Right forelimb (tissue), 1 donor: Measurements from ENCODE around the gene PDGFRB.

Experiments
- DNase-seq: peaks from one replicate; pipeline ENCODE4 v3.0.0-alpha.2; 2018

PDGFRB gene

DNA sequence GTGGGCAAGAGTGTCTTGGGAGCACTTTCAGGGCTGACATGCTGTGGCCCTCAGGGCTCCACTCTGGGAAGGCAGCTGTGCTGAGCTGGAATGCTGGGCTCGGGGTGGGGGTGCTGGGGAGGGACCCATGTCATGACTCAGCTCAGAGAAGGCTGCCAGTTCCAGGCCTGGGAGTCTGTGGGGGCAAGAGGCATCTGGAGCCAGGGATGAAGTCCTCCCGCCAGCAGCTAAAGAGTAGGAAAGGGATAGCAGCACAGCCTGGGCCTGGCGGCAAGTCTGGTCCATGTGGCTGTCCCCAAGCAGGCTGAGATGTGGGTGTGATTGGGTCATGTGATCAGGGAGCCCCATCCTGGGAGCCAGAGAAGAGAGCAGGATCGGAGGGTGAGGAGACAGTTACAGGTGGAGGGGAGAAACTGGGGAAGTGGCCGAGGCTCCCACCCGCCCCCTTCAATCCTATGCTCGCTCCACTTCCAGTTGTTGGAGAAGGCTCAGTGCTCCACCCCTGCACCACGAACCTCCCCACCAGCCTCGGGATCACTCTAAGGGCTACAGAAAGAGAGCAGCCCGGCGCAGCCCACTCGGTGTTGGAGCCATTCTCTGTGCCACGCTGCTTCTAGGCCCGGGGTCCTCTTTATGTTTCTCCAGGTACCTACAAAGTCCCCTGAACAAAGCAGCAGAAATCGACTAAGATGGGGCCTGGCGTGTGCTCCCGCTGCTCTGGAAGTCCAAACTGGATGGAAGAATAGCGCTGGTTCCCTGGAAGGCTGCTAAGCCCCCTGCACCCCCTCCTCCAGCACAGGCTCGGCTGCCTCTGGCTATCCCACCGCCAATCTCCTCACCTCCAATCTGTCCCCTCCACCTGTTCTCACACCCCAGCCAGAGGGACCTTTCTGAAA lies 12.0 kb downstream of the PDGFRB start:
- peak; percentile 72 for DNase-seq

DNA sequence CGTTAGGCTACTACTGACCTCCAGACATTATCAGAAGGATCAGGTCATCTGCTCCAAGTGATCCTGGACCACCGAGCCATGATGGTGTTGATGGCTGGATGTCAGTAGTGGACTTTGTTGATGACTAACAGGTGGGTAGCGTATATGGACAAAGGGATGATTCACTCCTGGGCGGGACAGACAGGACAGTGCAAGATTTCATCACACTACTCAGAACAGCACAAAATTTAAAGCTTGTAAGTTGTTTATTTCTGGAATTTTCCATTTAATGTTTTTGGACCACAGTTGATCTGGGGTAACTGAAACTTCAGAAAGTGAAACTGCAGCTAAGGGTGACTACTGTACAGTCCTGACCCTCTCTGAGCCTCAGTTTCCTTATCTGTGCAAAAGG lies 12.7 kb downstream of the PDGFRB start:
- no peak for DNase-seq

DNA sequence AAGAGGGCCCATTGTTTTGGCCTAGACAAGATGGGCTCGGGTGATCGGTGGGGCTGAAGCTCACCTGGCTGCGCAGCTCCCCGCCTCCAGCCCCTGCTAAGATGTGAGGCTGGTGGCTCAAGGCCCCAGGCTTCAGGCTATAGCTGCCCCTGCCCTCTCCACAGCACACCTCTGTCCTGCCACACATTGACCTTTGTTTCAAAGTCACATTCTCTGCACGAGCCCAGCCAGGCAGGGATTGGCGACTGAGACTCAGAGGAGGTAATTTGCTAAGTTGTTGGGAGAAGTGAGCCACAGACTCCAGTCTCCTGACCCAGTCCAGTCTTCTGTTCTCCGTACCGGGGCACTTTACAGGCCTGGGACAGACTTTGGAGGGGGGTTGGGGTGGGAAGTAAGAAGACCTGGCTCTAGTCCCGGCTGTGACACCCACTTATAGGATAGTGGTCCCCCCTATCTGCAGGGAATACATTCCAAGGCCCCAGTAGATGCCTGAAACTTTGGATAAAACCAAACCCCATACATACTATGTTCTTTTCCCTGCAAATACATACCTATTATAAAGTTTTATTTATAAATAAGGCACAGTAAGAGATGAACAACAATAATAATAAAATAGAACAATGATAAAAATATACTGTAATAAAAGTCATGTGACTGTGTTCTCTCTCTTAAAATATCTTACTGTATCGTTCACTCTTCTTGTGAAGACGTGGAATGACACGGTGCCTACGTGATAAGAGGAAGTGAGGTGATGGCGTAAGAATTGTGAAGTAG lies 13.3 kb downstream of the PDGFRB start:
- no peak for DNase-seq

GRCh38 chr5:150141544-150142184 lies 14.0 kb downstream of the PDGFRB start:
- no peak for DNase-seq

GRCh38 chr5:150140830-150141229 lies 14.8 kb downstream of the PDGFRB start:
- no peak for DNase-seq

DNA sequence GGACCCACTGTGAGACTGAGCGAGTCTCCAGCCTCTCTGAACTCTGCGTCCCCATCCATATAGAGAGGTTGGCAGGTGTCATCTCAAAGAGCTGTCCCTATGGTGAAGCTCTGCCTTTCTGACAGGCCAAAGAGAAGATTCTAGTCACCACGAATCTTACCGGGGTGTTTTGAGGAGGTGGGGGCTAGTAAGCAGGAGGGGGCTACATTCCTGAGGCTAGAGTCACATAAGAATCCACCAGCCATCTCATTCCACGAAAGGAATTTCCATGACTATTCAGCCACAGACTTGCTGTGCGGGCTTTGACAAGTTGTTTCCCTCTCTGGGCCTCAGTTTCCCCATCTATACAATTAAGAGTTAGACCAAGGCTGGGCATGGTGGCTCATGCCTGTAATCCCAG lies 16.3 kb downstream of the PDGFRB start:
- DNase-seq: no peak

DNA sequence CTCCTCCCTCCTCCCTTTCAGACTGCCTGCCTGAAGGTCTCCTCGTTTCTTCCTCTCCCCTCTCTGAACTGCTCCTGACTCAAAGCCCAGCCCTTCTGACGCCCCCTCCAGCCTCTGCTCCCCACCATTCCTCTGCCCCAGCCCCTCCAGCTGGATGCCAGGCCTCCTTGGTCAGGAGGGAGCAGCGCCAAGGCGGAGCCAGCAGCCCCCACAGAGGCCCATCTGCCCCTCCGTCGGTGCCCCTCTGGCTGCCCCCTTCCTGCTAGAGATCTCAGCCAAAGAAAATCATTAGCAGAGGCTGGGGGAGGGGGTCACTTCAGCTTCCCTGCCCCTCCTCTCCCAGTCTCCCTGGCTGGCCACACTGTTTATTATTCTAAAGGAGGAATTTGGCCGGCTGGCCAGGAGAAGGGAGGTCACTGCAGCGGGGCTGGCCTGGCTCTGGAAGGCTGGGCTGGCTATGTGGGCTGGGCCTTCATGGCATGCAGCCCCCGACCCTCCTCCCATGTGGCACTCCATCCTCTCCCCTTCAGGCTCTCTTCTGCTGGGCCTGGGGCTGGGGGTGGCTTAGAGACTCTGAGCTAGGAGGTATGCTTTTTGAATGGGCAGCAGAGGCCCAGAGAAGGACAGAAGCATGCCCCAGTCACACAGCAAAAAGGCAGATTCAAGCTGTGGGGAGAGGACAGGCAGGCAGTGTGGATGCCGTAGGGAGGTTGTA lies 16.9 kb downstream of the PDGFRB start:
- DNase-seq: peak; percentile 80

DNA sequence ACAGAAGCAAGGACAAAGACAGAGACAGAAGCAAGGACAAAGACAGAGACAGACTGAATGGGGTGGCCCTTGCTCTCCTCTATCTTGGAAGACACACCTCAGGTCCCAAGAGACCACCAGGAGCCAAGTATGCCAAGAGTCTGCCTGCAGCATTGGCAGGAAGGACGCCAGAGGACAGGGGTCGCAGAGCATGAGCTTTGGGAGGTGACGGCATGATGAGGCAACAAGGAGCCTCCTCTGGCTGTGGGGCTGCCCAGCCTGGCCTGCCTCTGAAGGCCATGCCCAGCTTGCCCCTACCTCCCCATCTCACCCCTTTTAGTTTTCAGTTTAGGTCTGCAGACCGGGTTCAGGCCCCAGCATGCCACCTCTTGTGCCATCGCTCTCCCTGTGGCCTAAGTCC lies 17.6 kb downstream of the PDGFRB start:
- DNase-seq: no peak

DNA sequence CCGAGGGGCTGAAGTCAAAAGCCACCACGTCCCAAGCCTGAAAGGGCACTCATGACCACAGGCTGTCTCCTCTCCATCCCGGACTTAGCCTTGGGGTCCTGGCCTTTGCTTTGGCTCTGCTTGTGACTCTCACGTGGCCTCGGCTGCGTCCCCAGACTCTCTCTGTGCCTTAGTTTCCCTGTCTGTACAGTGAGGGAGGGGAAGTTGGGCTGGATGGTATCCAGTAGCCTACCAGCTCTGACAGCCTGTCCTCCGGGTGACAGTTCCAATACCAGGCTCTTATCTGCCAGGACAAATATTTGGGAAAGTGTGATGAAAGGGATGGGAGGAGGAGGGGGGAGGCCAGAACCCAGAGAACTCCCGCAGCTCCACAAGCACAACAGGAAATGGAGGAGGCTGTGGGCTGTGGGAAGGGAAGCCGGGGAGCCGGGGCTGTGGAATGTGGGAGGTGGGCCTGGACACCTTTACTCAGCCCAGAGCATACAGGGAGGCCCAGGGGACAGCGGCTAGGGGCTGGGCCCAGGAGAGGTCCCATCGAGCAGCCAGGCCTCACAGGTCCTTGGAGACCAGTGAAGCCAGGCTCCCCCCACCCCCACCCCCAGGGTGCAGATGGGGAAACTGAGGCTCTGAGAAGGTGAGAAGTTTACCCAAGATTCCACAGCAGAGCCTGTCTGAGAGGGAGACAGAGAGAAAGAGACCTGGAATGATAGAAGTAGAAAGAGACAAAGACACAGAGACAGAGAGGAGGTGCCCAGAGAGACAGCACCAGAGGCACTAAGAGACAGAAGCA lies 18.3 kb downstream of the PDGFRB start:
- no peak for DNase-seq

DNA sequence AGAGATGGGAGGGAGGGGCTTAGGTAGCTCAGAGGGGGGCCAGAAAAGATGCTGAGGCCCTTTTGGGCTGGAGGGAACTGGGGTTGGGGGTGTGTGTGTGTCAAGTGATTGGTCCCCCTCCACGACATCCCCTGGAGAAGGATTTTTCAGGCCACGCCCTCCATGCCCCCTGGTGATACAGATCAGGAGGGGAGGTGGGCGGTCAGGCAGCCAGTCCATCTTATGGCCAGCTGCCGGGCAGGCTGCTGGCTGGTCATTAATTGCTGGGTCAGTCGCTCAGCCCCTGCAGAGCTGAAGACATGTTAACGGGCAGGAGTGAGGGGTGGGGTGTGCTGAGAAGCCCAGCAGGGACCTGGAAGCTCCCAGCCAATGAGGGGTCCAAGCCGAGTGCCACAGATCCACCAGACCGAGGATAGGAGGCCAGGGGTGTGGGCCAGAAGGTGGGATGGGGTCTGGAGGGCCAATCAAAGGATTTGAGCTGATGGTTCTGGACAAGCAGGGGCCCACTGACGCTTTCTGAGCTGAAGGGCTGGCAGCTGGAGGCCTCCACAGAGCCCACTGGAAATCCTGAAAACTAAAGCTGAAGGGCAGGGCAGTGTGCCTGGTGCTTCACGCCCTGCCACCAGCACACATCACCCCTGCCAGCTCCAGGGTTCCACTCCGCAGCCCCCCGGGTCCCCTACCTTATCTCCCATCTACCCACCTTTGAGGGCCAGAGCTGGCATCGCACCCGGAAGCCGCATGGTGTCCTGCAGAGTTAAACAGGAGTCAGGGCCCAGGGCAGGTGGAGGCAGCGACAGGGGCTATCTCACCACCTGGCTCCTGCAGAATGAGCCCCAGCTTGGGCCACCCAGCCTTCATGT lies 19.1 kb downstream of the PDGFRB start:
- no peak for DNase-seq

DNA sequence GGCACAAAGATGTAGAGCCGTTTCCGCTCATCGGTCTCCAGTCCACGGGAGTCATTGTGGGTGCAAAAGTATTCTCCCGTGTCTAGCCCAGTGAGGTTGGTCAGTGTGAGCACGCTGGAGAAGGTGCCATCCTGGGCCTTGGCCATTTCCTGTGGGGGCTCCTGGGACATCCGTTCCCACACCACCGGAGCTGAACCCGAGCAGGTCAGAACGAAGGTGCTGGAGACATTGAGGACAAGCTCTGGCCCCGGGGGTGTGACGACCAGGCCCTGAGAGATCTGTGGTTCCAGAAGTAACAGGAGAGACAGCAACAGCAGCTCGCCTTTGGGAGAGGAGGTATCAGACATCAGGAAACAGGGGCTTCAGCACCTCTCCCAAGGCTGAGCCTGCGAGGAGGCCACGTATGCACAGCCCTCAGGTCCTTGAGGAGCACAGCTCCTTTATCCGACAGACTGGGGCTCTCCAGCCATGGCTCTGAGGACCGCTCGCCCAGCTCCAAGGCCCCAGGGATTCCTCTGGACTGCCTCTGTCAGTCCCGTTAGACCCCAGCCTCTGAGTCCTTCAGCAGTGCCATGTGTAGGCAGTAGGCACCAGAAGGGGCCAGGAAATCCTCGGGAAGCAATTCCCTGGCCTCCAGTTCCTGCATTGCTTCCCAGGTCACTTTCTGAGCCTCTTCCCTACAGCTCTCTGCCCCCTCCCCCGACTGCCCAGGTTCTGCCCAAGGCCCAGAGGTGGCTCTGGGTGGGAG lies 19.9 kb downstream of the PDGFRB start:
- DNase-seq: no peak

DNA sequence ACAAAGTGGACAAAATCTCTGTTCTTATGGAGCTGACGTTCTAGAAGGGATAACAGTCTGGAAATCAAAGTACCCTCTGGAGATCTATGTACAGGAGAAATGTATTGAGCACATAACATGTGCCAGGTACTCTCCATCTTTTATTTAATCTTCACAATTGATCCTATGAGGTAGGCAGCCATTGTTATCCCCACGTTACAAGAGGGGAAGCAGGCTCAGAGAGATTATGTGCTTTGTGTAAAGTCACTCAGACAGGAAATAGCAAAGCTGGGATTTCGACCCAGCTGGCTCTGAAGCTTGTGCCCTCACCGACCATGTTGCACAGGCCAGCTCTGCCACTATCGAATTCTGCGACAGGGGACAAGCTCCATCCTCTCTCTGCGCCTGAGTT lies 21.5 kb downstream of the PDGFRB start:
- DNase-seq: no peak

DNA sequence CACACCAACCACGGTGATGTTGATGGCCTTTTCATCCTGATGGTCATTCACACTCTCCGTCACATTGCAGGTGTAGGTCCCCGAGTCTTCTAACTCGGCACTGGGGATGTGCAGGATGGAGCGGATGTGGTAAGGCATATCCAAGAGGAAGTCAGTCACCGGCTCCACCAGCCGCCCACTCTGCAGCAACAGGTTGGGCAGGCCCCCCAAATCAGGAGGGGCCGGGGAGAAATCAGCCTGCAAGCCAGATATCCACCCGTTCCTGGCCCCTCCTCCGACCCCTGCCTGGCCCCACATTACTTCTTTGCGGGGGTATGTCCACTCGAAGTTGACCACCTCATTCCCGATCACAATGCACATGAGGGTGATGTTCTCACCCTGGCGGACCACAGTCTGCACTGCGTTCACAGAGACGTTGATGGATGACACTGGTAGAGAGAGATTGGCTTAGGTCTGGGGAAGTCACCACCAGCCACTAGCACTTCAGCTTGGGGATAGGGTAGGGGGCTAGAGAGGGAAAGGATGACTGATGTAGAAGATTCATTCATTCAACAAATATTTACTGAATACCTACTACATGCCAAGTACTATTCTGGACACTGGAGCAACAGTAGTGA lies 22.0 kb downstream of the PDGFRB start:
- DNase-seq: no peak

DNA sequence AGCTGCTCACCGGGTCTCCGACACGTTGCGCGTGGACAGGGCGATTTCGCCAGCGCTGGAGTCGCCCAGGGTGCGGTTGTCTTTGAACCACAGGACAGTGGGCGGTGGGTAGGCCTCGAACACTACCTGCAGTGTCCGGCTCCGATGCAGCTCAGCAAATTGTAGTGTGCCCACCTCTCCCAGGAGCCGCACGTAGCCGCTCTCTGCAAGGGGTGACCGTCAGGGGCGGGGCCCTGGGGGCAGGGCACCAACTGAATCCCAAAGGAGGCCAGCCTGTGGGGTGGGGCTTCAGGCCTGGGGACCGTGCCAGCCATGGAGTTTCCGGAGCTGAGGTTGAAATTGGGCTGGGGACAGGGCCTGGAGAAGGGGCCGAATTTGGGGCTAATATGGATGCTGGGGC lies 22.9 kb downstream of the PDGFRB start:
- DNase-seq: no peak

GRCh38 chr5:150131978-150132694 lies 23.5 kb downstream of the PDGFRB start:
- no peak for DNase-seq

DNA sequence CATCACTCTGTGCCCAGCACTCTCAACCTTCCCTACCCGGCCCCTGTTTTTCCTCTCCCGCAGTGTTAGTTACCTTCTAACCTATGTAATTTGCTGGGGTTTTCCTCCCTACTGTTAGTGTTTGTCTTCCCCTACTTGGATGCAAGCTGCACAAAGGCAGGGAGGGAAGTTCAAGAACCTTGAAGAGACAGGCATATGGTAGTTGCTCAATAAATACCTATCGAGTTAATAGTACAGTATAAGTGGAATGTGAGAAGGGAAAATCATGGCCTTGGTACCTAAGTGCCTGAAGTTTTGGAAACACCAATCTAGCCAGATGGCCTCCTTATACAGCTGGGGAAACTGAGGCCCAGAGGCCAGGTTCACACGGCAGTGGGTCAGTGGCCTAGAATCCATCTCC lies 24.2 kb downstream of the PDGFRB start:
- no peak for DNase-seq

- DNase-seq: no peak
Measured at GRCh38 chr5:150130493-150130922, 25.1 kb downstream of the PDGFRB start.

DNA sequence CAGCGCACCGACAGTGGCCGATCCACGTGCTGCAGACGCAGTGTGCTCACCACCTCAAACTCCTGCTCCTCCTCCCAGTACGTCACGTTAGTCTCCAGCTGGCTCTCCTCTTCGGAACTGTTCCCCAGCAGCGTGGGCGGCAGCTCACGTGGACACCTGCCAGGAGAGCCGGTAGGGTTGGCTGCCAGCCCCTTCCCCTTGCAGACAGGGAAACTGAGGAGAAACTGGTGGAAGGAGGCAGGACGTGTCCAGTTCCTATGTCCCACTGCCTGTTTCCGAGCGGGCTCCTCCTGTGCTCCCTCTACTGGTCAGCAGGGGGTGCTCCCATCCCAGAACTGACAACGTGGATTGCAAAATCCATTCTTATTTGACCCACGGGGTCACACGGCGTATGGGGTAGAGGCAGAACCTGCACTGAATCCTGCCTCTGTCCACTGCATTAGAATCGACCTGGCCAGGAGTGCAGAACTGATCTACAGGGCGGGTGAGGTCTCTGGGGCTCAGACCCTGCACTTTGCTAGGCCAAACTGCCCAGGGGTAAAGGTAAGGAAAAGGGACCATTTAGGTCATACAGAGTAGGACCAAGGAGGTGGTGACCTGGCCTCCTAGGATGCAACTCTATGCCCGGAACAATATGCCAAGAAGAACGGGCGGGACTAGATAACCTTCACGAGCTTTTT lies 25.7 kb downstream of the PDGFRB start:
- DNase-seq: peak; percentile 83

DNA sequence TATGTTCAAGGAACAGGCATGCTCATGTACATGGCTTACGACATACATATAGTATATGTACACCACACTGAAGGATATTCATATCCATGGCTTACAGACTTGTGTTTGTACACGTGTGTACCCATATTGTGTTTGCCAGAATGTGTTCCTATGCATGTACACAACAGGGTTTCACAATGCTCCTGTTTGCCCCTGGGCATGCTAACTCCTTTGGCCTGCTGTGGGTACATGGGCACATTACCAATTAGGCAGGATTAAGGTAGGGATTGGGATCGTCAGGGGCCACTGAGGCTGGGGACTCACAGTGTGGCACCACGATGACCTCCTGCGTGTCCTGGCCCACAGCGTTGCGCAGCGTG lies 26.2 kb downstream of the PDGFRB start:
- no peak for DNase-seq
